T-helper 2 cell treated with Interferon-gamma antibody and Interleukin-4, amounts not matched to agents 100 ng/mL and 5 ng/mL, for 36 hours (primary cell): ENCODE results near the gene TNS1. TPM values are rescaled to one million over a fixed set of nuclear protein-coding genes. Genes with fewer than 3 reads are reported as not detected.

Source experiments
- intact Hi-C: fragments of 100-400 bp; cut with micrococcal nuclease; formaldehyde crosslinking; loops from one replicate; pipeline ENCODE4 v1.15.1; 2023
- total RNA-seq: library from RNA; stranded (reverse); gene quantifications from 2 replicates; pipeline ENCODE4 v1.2.3, GENCODE V29; 2022

TNS1 gene
- total RNA-seq, 1 donor from 2014 or later, result 0.18 TPM

- intact Hi-C loops, result no loop called here
These were observed 199.7 kb downstream of the TNS1 start for GRCh38 chr2:217802876-217803652.

DNA sequence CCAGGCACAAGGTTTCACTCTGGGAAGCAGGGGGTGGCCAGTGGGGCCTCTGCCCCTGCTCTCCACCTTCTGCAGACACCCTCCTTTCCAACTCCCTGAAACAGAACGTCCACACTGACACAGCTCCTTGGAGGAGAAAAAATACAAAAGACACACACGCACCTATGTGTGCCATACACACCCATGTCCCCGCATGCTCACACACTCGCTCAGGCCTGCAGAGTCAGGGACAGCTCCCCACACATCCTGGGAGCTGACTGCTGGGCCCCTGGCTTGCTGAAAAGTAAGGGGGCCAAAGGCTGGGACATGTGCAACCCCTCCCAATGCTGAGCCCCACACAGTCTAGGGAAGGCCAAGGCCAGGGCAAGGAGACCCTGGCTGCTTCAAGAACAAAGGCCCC lies 200.5 kb downstream of the TNS1 start:
- intact Hi-C loops, result no loop called here

GRCh38 chr2:217801711-217802110 lies 201.1 kb downstream of the TNS1 start:
- intact Hi-C loops, result no loop called here

GRCh38 chr2:217801115-217801531 lies 201.7 kb downstream of the TNS1 start:
- intact Hi-C loops, result no loop called here

DNA sequence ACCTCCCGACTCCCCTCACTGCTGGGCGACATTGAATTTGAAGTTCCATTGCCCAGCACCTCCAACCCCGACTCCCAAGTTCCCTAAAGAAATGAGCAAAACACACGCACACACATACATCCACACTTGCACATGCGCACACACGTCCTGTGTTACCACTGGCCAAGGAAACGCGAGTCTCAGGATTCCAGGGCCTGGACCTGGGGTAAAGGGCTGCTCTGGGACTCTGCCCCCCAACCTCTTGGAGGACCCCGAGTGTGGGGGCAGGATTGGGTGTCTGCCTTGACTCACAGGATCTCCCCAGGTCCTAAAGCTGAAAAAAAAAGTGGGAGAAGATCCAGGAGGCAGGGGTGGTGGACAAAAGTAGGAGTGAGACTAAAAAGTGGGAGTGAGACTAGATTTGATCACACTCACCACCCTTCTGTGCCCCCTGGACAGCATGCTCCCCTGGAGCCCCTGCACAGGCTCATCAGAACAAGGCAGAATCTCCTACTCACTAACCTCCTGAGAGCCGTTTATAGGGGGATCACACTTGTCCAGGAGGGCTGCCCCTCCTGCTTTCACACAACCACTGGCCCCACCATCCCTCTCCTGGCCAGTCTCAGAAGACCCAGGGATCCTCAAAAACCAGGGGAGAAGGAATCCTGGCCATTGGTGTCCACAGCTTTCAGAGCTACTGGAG lies 202.2 kb downstream of the TNS1 start:
- intact Hi-C loops, result no loop called here

DNA sequence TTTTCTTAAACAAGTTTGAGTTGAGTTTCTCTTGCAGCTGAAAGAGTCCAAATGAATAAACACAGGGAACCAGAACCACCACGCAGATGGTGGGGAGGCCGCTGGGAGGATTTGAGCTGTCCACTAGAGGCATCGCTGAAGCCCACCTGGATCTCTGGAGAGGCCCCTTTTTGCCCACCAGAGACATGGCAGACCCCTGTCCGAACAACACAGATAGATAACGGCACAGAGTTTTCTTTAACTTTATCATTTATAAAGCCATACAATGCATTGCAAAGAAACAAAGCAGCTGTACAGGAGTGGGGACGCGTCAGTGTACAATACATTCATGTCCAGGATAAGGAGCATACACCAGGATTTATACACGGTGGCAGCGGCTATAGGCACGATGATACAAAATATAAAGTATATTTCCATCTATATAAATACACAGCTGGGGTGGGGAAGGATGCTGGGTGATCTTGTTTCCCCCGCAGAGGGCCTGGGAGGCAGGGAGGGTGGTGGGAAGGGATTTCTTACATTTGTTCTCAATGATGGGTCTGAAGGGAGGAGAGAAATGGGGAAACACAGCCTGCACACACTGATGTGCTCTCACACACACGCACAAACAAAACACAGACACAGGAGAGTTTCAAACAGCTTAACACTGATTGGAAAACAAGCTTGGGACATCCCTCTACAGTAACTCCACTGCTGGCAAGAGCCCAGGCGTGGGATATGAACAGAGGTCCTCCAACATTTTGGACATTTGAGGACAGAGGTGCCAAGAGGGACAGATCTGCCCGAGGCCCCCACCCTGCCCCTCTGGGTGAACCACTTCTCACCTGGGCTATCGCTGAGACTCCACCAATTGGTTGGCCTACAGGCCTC lies 203.0 kb downstream of the TNS1 start:
- intact Hi-C loops, result no loop called here

DNA sequence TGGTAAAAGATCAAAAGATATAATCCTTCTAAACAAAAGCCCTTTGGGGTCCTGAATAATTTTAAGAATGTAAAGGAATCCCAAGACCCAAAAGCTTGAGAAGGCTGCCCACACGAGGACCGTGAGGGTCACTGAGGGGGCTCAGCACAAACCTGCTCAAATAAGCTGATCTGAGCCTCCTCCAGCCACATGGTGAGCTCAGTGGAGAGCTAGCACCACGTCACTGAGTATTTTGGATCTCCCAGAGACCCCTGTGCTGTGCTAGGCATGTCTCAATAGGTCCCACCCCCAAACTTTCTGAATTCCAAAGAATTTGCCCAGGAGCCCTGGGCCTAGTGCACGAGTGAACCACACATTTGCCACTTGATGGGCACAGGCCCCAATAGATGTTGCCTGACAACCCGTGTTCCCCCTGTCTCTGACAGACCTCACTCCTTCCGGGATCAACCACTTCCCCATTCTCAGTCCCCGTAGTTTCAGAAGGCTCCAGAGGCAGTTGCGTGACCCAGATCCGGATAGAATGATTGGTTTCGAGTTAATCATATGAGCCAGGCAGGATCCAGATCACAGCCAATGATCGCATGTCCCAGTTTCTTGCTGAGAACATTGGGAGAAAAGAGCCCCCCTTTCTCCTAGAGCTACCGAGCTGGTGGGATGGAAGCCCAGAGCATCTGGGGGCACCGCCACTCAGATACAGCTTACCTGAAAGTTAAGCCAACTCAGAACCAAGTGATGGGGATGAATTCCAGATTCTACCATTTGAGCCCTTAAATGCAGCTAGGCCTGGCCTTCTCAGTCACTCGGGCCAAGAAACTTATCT lies 203.8 kb downstream of the TNS1 start:
- intact Hi-C loops, result no loop called here

- intact Hi-C loops, result no loop called here
These were observed 204.6 kb downstream of the TNS1 start for GRCh38 chr2:217798191-217798590.

DNA sequence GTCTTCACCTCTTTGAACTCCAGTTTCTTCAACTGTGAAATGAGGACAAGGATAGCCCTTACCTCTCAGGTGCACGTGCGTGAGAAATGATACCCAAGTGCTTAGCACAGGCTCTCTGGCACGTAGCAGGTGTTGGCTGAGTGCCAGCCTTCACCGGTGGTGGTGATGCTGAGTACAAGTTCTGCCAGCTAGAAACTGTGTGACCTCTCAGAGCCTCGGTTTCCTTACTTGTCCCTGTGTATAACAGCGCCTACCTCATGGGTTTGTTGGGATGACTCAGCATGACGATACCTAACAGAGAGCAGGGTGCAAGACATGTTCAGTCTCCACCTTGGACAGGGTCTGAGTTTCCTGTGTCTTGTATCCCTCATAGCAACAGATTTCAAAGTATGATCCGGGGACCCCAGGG lies 205.1 kb downstream of the TNS1 start:
- intact Hi-C loops, result no loop called here

DNA sequence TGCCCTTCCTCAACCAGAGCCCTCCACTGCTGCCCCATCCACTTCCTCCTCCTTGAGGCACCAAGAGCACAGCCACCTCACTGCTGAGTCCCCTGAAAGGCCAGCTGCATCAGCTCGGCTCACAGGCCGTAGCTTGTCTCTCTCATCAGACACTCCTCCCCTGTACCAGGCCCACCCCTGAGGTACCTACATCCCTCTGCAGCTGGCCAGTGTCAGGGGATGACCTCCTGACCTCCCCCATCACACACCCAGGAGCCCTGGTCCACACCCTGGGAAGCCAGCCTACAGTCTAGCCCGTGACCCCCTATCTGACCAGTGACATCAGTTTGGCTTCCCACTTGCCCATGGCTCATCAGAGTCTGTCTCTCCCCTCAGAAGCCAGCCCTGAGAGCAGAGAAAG lies 205.6 kb downstream of the TNS1 start:
- intact Hi-C loops, result no loop called here

- intact Hi-C loops, result no loop called here
These were observed 206.9 kb downstream of the TNS1 start for GRCh38 chr2:217795706-217796465.

GRCh38 chr2:217795067-217795466 lies 207.7 kb downstream of the TNS1 start:
- intact Hi-C loops, result no loop called here

GRCh38 chr2:217794133-217794986 lies 208.4 kb downstream of the TNS1 start:
- intact Hi-C loops, result no loop called here

DNA sequence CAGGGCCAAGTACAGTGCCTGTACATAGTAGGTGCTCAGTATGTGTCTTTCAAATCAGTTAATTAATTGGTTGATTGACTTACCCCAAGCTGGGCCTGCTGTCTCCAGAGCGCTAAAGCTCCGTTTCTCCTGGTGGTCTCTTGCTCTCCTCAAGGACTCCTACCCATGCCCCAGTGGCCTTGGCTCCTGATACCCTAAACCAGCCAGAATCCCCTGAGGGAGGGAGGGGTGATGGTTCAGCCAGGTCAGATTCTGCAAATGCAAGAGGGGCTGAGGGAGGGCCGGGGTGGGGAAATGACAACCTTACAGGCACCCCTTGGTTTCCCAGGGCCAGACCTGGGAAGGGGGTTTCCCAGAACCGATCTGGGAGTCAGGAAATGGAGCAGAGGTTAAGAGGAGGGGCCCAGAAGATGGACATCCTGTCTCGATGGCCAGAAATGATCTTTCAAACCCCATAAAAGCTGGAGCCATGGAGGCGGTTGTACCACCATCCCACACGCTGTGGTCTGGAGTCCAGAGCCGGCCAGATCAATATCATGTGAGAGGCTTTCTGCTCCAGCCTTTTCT lies 209.1 kb downstream of the TNS1 start:
- intact Hi-C loops, result no loop called here

DNA sequence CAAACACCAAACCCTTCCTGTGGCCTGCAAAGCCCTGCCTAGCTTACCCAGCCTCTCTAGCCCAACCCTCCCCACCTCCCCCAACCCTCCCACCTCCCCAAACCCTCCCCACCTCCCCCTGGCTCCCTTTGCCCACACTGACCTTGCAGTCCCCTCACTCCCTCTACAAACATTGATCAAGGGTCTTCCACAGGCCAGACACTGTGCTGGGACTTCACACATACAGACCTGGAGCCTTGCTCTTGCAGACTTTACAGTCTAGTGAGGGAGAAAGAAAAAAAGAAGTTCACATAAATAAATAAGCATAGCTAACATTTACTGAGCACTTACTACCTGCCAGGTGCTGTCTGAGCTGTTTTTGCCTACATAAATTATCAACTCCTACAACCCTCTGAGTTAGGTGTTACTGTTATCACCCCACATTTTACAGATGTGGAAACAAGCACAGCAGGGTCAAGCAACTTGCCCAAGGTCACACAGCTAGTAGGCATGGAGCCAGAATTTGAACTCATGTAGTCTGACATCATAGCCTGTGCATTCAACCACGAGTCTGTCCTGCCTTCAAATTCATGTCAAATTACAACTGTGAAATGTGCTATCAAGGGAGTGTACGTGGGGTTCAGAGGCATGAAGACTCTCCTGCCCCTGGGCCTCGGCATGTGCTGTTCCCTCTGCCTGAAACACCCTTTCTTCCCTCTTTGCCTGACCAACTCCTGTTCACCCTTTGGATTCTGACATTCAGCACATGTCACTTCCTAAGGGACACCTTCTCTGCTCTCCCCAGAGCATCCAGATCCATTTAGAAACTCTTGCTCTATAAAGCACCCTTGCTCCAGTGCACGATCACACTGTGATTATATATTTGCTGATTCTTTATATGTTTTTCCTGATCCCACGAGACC lies 209.9 kb downstream of the TNS1 start:
- intact Hi-C loops, result no loop called here

- intact Hi-C loops, result no loop called here
These were observed 211.2 kb downstream of the TNS1 start for GRCh38 chr2:217791551-217791950.

DNA sequence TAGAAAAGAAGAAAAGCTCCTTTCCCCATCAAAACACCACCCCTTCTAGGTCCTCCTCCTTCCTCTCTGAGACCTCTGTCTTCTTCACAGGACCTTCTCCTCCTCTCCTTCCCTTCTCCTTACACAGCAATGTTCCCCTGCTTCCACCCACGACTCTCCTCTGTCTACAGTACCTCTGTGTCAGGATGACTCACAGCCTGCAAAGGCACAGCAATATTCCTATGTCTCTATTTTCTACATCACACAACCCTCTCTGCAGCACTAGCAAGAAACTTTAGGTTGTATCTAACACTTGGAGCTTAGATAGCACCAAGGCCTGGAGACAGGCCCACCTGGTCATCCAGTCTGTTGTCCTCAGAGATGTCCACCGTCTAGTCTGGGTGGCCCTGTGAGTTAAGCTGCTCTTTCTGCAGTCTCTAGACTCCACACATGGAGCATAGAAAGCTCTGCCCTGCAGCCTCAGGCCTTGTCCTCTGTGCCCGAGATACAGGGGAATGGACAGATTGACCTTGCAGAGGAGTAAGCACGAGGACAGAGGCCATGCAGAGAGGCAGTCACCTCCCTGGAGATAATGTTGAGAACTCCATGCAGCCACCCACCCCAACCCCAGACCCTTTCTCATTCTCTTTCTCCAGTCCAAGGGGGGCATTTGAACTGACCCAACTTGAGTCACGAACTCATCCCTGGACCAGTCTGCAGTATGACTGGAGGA lies 212.0 kb downstream of the TNS1 start:
- intact Hi-C loops, result no loop called here
